Measurements from ENCODE around the gene PROZ. TPM values are rescaled to one million over a fixed set of nuclear protein-coding genes. Genes with fewer than 3 reads are reported as not detected.

The PROZ gene
- total RNA-seq, 1 experiment from 2014 or later: not detected

- WGBS (ENCODE audit: extremely low coverage, insufficient read length, low lambda C conversion rate): no CpG with 5 or more reads among the region's 4 CpGs
- no peaks in the 10 kb centered on the region for H4K20me1 ChIP-seq (ENCODE audit: control insufficient read depth, insufficient read depth, insufficient read length)
Measured at GRCh38 chr13:113192279-113192678, 33.8 kb downstream of the PROZ start.

More at GRCh38 chr13:113192279-113192678, 33.8 kb downstream of the PROZ start:
- Histone ChIP-seq H2AK5ac (ENCODE audit: insufficient read length, low read length) (no peak overlapping the region), H3K27me3 (ENCODE audit: insufficient read depth, low read length) (no peaks in the 10 kb centered on the region), H3K4me1 (ENCODE audit: insufficient read depth, low read length) (no peaks in the 10 kb centered on the region), H4K8ac (replicated peaks; ENCODE audit: insufficient read length, low read depth, low read length) (no peak overlapping the region), H3K14ac (ENCODE audit: insufficient read depth, low read length) (no peak overlapping the region), H3K23ac (ENCODE audit: insufficient read length, low read depth, low read length) (no peak overlapping the region), H2BK120ac (ENCODE audit: low read depth, low read length, poor library complexity, severe bottlenecking) (no peak overlapping the region), H2BK5ac (ENCODE audit: insufficient read length, low read length) (no peak overlapping the region), H4K5ac (ENCODE audit: insufficient read length, low read depth, low read length) (no peak overlapping the region), H3K9me3 (ENCODE audit: control insufficient read depth, low read depth, low read length) (no peaks in the 10 kb centered on the region), H3K4ac (ENCODE audit: low read depth, low read length) (no peak overlapping the region), H4K91ac (ENCODE audit: insufficient read length, low read depth, low read length) (no peak overlapping the region), H3K27ac (ENCODE audit: insufficient read length, low read depth, low read length) (no peak overlapping the region), H2AFZ (ENCODE audit: low read length) (no peak overlapping the region), H3K4me2 (ENCODE audit: insufficient read depth, insufficient read length, low read length) (no peak overlapping the region), H3K23me2 (ENCODE audit: insufficient read length, low read depth, low read length, poor library complexity, severe bottlenecking) (no peaks in the 10 kb centered on the region), H2BK15ac (ENCODE audit: low read depth, low read length) (no peak overlapping the region), H3K56ac (ENCODE audit: insufficient read length, low read depth, low read length) (no peak overlapping the region), H3K79me2 (ENCODE audit: insufficient read depth, low read length) (no peaks in the 10 kb centered on the region), H3K18ac (ENCODE audit: insufficient read length, low read depth, low read length) (no peak overlapping the region), H2BK12ac (ENCODE audit: insufficient read length, low read depth, low read length) (no peak overlapping the region), H3K9ac (ENCODE audit: extremely low read depth, insufficient read length, low read length) (no peak overlapping the region), H2BK20ac (ENCODE audit: low read depth, low read length, poor library complexity, severe bottlenecking) (no peak overlapping the region), H3T11ph (ENCODE audit: low read length) (no peak overlapping the region), H3K79me1 (ENCODE audit: insufficient read depth, low read depth, low read length, poor library complexity, severe bottlenecking) (no peaks in the 10 kb centered on the region)
- Mint-ChIP-seq H3K27ac (no peak overlapping the region), H3K4me1 (no peaks in the 10 kb centered on the region; a peak in 1 of 4 replicates), H3K9me3 (no peaks in the 10 kb centered on the region), H3K36me3 (ENCODE audit: insufficient read depth in 1 of 3, low read depth in 3 of 3) (peaks cover 58 to 90% (median 86%) of the 10 kb centered on the region in 3 experiments), H3K27me3 (ENCODE audit: low read depth) (no peaks in the 10 kb centered on the region), H3K4me3 (no peak overlapping the region)
- no peak for DNase-seq
- TF ChIP-seq, protein P1, sequence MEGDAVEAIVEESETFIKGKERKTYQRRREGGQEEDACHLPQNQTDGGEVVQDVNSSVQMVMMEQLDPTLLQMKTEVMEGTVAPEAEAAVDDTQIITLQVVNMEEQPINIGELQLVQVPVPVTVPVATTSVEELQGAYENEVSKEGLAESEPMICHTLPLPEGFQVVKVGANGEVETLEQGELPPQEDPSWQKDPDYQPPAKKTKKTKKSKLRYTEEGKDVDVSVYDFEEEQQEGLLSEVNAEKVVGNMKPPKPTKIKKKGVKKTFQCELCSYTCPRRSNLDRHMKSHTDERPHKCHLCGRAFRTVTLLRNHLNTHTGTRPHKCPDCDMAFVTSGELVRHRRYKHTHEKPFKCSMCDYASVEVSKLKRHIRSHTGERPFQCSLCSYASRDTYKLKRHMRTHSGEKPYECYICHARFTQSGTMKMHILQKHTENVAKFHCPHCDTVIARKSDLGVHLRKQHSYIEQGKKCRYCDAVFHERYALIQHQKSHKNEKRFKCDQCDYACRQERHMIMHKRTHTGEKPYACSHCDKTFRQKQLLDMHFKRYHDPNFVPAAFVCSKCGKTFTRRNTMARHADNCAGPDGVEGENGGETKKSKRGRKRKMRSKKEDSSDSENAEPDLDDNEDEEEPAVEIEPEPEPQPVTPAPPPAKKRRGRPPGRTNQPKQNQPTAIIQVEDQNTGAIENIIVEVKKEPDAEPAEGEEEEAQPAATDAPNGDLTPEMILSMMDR (conservative IDR thresholded peaks at IDR 0.05): no peak

All from H9 (cell line).